B cell (primary cell): ENCODE measurements around the gene CACNG4. TPM values are rescaled to one million over a fixed set of nuclear protein-coding genes. Genes with fewer than 3 reads are reported as not detected.

Source experiments
- ATAC-seq: fragments of 200-7000 bp; cut with Tn5 transposase; one replicate; pipeline ENCODE4 v1.10.0; 2021; ENCODE audit warnings: low read depth, mild to moderate bottlenecking, moderate number of reproducible peaks, moderate library complexity
- CTCF ChIA-PET: fragments of 350-600 bp; sonication (Branson Sonifier 250); formaldehyde crosslinking; loops from one replicate; lab custom pipeline; 2021; ENCODE audit warnings: antibody characterized with exemption, inconsistent platforms; lab: Charles Lee
- POLR2A ChIA-PET: fragments of 350-600 bp; sonication (Branson Sonifier 250); formaldehyde crosslinking; loops from one replicate; lab custom pipeline; 2021; ENCODE audit warnings: antibody characterized with exemption; lab: Charles Lee
- DNase-seq: peaks from one replicate; pipeline ENCODE4 v3.0.0; 2013
- H2AFZ ChIP-seq: 2 replicates; pipeline ENCODE4 v1.6.1; 2012; ENCODE audit warnings: mild to moderate bottlenecking, low read depth, low read length; ENCODE audit not compliant: insufficient read depth, poor library complexity, severe bottlenecking
- H3K27ac ChIP-seq, 2 donors: 1 replicate in 1 of 2; 2 replicates in 1 of 2; pipeline ENCODE4 v1.5.1; 2012 to 2013; ENCODE audit warnings: low read length in 2 of 2, mild to moderate bottlenecking in 2 of 2, moderate library complexity in 1 of 2
- H3K27me3 ChIP-seq, 4 experiments: fragments of 200-600 bp in 1 of 4; sonication (generic) in 1 of 4; replicated peaks in 1 of 4; 1 replicate in 2 of 4; 2 replicates in 2 of 4; pipeline versions ENCODE4 v1.6.1 to v1.7.0; 2013 to 2016; ENCODE audit warnings: low read length in 3 of 4, mild to moderate bottlenecking in 2 of 4, mixed read lengths in 1 of 4, moderate library complexity in 1 of 4; ENCODE audit not compliant: insufficient read depth in 4 of 4, control insufficient read depth in 3 of 4; ENCODE audit errors: control extremely low read depth in 1 of 4
- H3K36me3 ChIP-seq, 2 experiments: replicated peaks in 1 of 2; 1 replicate in 1 of 2; 2 replicates in 1 of 2; pipeline versions ENCODE4 v1.6.1 to v1.7.1; 2013; ENCODE audit warnings: low read length in 1 of 2; ENCODE audit not compliant: insufficient read depth in 2 of 2, control insufficient read depth in 1 of 2; ENCODE audit errors: control extremely low read depth in 1 of 2, extremely low read depth in 1 of 2
- H3K4me1 ChIP-seq, 2 donors: fragments of 200-600 bp in 1 of 2; sonication (generic) in 1 of 2; 1 replicate in 1 of 2; 2 replicates in 1 of 2; pipeline versions ENCODE4 v1.5.1 to v1.6.1; 2013 to 2017; ENCODE audit warnings: low read length in 2 of 2; ENCODE audit not compliant: control insufficient read depth in 2 of 2, insufficient read depth in 2 of 2
- H3K4me2 ChIP-seq: replicated peaks from 2 replicates; pipeline ENCODE3; 2012; ENCODE audit warnings: mild to moderate bottlenecking, low read depth, low read length; ENCODE audit not compliant: poor library complexity, severe bottlenecking
- H3K4me3 ChIP-seq, 5 experiments: fragments of 200-600 bp in 1 of 5; sonication (generic) in 1 of 5; 1 replicate in 3 of 5; 2 replicates in 2 of 5; pipeline versions ENCODE4 v1.5.1 to v1.7.0; 2011 to 2016; ENCODE audit warnings: low read length in 4 of 5, mild to moderate bottlenecking in 4 of 5, low read depth in 2 of 5, control low read depth in 1 of 5, moderate library complexity in 1 of 5; ENCODE audit not compliant: insufficient read depth in 1 of 5; ENCODE audit errors: control extremely low read depth in 1 of 5, extremely low read depth in 1 of 5
- H3K79me2 ChIP-seq: fragments of 200-600 bp; sonication (generic); one replicate; pipeline ENCODE4 v1.6.0; 2016; ENCODE audit warnings: low read length; ENCODE audit not compliant: control insufficient read depth, insufficient read depth
- H3K9ac ChIP-seq: fragments of 200-600 bp; sonication (generic); 2 replicates; pipeline ENCODE4 v1.6.1; 2017; ENCODE audit warnings: mild to moderate bottlenecking, low read length, moderate library complexity
- H3K9me3 ChIP-seq, 3 donors: one replicate each; pipeline versions ENCODE4 v1.6.1 to v1.7.1; 2013; ENCODE audit warnings: low read length in 2 of 3; ENCODE audit not compliant: control insufficient read depth in 2 of 3, insufficient read depth in 1 of 3; ENCODE audit errors: control extremely low read depth in 1 of 3
- H4K20me1 ChIP-seq: 2 replicates; pipeline ENCODE4 v1.6.0; 2012; ENCODE audit warnings: mild to moderate bottlenecking, low read length; ENCODE audit not compliant: insufficient read depth, control insufficient read depth, poor library complexity, severe bottlenecking
- H3K27ac Mint-ChIP-seq: one replicate; pipeline ENCODE4 v1.8.0; 2021; ENCODE audit warnings: mixed read lengths
- H3K27me3 Mint-ChIP-seq: one replicate; pipeline ENCODE4 v1.8.0; 2021; ENCODE audit warnings: mixed read lengths
- H3K4me1 Mint-ChIP-seq: one replicate; pipeline ENCODE4 v1.8.0; 2021; ENCODE audit warnings: mixed read lengths
- H3K4me3 Mint-ChIP-seq: one replicate; pipeline ENCODE4 v1.8.0; 2021; ENCODE audit warnings: mixed read lengths
- H3K9me3 Mint-ChIP-seq: one replicate; pipeline ENCODE4 v1.8.0; 2022; ENCODE audit warnings: mixed read lengths; ENCODE audit not compliant: insufficient read depth
- EZH2 ChIP-seq: IDR thresholded peaks from 2 replicates; pipeline ENCODE4 v1.6.1; 2012; ENCODE audit warnings: borderline replicate concordance, low read depth, mild to moderate bottlenecking, moderate library complexity, low read length; ENCODE audit not compliant: insufficient read depth, poor library complexity, severe bottlenecking
- WGBS: methylation state at CpG from one replicate; pipeline ENCODE4 v1.1.5; 2013; ENCODE audit warnings: missing lambda C conversion rate; ENCODE audit not compliant: insufficient coverage; 5-methylcytosine and 5-hydroxymethylcytosine counted together
- intact Hi-C: fragments of 100-400 bp; cut with micrococcal nuclease; formaldehyde crosslinking; loops from one replicate; pipeline ENCODE4 v1.10.0; 2022
- polyA plus RNA-seq: library from polyadenylated mRNA; depleted of rRNA; stranded (reverse); fragments of >200 nt; gene quantifications from 2 replicates; pipeline ENCODE4 v1.2.3, GENCODE V29; 2012
- total RNA-seq, 2 donors: library from RNA; stranded (reverse); fragments of 120-200 nt in 1 of 2; gene quantifications; 1 replicate in 1 of 2; 2 replicates in 1 of 2; pipeline versions ENCODE4 v1.2.3 to v1.2.4, GENCODE V29; 2013 to 2022
- TF ChIP-seq, protein P1 (sequence below): fragments of 200-600 bp; IDR thresholded peaks from one replicate; pipeline ENCODE4 v1.8.0; 2022; ENCODE audit warnings: antibody characterized with exemption, mild to moderate bottlenecking

Gene CACNG4
- total and polyA plus RNA-seq, 2 donors (not counting 1 experiment from before 2014, with no cell fraction given) = not detected

DNA sequence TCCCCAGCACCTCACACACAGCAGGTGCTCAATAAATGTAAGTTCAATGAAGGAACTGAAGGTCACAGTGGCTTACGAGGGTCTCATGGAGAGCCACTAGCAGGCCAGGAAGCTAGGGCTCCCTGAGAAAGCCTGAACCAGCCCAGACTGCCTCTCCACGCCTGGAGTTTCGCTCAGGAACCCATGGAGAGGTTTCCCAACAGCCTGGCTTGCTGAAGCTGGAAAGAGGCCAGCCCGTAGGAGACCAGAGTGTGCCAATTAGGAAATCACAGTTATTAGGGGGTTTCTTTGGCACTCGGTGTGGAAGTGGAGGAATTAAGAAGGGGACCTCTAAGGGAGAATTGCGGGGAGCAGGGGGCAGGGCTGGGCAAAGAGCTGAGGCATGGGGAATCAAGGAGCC lies 43.6 kb downstream of the CACNG4 start:
- no peaks in the 10 kb centered on the region for H3K9me3 Mint-ChIP-seq
- Histone ChIP-seq H3K27me3 (no peaks in the 10 kb centered on the region), H3K9ac (no peak overlapping the region), H3K4me1 (no peaks in the 10 kb centered on the region), H3K4me3 (no peak overlapping the region), H3K36me3 (no peaks in the 10 kb centered on the region), H3K27ac (no peak overlapping the region), H4K20me1 (no peaks in the 10 kb centered on the region), H2AFZ (no peak overlapping the region), H3K79me2 (no peaks in the 10 kb centered on the region), H3K9me3 (peaks cover 0 to 15% (median 0%) of the 10 kb centered on the region in 3 donors), H3K4me2 (no peak overlapping the region)
- CTCF ChIA-PET = no interaction called here
- no peak overlapping the region for H3K27ac Mint-ChIP-seq
- no peak overlapping the region for H3K4me3 Mint-ChIP-seq
- TF ChIP-seq, protein P1, sequence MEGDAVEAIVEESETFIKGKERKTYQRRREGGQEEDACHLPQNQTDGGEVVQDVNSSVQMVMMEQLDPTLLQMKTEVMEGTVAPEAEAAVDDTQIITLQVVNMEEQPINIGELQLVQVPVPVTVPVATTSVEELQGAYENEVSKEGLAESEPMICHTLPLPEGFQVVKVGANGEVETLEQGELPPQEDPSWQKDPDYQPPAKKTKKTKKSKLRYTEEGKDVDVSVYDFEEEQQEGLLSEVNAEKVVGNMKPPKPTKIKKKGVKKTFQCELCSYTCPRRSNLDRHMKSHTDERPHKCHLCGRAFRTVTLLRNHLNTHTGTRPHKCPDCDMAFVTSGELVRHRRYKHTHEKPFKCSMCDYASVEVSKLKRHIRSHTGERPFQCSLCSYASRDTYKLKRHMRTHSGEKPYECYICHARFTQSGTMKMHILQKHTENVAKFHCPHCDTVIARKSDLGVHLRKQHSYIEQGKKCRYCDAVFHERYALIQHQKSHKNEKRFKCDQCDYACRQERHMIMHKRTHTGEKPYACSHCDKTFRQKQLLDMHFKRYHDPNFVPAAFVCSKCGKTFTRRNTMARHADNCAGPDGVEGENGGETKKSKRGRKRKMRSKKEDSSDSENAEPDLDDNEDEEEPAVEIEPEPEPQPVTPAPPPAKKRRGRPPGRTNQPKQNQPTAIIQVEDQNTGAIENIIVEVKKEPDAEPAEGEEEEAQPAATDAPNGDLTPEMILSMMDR = no peak
- no peak for TF ChIP-seq EZH2
- intact Hi-C loops = no loop called here
- H3K27me3 Mint-ChIP-seq = peaks cover 14% of the 10 kb centered on the region
- POLR2A ChIA-PET = no interaction called here
- H3K4me1 Mint-ChIP-seq = no peaks in the 10 kb centered on the region
- DNase-seq (no peak), ATAC-seq (no peak)
- 92% methylated on average over 6 of the region's 6 CpGs for WGBS

DNA sequence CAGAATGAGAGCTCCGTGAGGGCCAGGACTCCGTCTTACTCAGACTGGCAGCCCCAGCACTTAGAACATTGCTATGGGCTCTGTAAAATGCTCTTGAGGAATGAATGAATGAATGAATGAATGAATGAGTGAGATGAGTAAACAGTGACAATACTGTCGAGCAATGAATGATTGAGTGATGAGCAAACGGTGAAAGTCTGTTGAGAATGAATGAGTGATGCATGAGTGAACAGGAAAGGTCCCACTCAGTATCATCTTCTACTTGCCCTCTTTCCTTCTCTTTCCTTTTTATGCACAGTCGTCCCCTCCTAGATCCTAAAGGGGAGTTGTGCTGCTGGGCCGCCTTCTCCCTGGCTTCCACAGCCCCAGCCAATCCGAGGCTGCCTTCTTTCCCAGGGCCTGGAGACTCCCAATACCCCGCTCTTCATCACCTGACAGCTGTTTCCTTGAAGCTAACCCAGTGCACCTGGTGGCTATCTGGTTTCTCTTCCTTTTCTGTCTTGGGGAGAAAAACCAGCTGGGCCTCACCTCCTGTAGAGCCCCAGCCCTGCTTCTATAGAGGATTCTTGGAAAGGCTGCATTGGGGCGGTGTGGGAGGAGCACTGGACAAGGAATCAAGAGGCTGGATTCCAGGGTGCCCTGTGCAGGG lies 47.1 kb downstream of the CACNG4 start:
- POLR2A ChIA-PET = no interaction called here
- ATAC-seq = no peak
- H3K9me3 Mint-ChIP-seq = no peaks in the 10 kb centered on the region

More for the DNA sequence above, 47.1 kb downstream of the CACNG4 start:
- no peaks in the 10 kb centered on the region for H3K27me3 ChIP-seq
- H3K4me2 ChIP-seq = no peak overlapping the region
- Mint-ChIP-seq H3K4me3 (no peak overlapping the region), H3K27me3 (peaks cover 11% of the 10 kb centered on the region), H3K27ac (no peak overlapping the region), H3K4me1 (no peaks in the 10 kb centered on the region)
- no peaks in the 10 kb centered on the region for H3K36me3 ChIP-seq
- TF ChIP-seq, protein P1 = no peak
- no peak for TF ChIP-seq EZH2
- CTCF ChIA-PET = no interaction called here
- no peak overlapping the region for H3K27ac ChIP-seq
- H3K4me1 ChIP-seq = no peaks in the 10 kb centered on the region
- H2AFZ ChIP-seq = no peak overlapping the region
- H4K20me1 ChIP-seq = no peaks in the 10 kb centered on the region
- H3K79me2 ChIP-seq = no peaks in the 10 kb centered on the region
- DNase-seq = no peak
- no peak overlapping the region for H3K9ac ChIP-seq
- WGBS = 68% methylated on average over 7 of the region's 9 CpGs
- peaks cover 0 to 15% (median 0%) of the 10 kb centered on the region in 3 donors for H3K9me3 ChIP-seq
- no peak overlapping the region for H3K4me3 ChIP-seq
- intact Hi-C loops = no loop called here
